G401.6 (cell line): ENCODE measurements around the gene IRF2BPL.

Experiments
- FAIRE-seq: peaks from 2 replicates; lab custom pipeline; 2012; peaks lifted over from hg19 to GRCh38; lab: Jason Lieb, UNC

The IRF2BPL gene

DNA sequence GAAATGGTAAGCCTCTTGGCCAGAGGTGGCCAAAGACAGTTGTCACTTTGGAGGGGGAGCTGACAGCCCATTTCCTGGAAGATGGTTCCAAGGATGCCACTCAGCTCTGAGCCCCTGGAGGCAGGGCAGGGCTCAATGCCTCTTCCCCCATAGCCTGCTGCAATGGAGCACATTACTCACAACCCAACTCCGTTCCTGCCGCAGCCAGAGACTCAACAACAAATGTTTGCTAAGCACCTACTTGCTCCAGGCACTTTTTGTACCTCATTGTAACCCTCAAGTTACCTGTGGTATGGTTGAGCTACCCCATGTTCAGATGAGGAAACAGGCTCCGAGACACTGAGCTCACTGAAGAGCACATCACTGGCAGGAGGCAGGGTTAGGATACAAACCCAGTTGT is 19.5 kb downstream of the IRF2BPL start:
- no peak for FAIRE-seq

DNA sequence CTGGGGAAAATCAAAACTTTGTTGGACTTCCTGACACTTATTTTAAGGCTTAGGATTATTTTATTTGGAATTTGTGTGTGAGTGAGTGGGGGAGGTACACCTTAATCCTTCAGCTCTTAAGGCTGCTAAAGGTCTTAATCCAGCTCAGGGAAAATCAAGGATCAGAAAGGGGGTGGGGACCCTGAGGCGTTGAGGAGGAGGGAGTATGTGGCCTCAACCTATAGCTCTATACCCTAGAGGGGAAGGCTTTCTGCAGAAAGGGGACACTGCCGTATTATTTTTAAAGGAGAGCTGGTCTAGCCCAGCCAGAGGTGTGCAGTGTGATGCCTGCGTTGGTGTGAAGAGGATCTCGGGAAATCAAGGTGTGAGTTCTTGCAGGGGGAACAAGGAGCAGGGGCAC is 20.0 kb downstream of the IRF2BPL start:
- no peak for FAIRE-seq

DNA sequence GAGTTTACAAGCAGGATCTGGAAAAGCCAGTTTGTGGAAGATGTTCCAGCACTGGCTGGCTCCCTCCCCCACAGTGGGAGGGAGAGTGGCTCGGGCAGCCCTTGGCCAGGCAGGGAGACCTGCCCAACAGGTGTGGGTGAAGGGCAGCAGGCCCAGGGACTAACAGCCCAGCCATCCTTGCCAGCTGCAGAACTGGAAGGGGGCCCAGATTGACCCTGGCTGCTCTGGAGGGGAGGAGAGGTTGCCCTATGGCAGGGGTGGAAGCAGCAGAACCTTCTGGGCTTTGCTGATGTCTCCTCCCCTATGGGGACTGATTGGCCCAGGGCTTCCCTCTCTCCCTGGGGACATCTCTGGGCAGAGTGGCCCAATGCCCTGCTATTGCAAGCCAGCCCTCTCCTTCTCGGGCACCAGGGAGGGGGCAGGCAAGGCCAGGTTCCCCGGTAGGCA is 20.5 kb downstream of the IRF2BPL start:
- no peak for FAIRE-seq

DNA sequence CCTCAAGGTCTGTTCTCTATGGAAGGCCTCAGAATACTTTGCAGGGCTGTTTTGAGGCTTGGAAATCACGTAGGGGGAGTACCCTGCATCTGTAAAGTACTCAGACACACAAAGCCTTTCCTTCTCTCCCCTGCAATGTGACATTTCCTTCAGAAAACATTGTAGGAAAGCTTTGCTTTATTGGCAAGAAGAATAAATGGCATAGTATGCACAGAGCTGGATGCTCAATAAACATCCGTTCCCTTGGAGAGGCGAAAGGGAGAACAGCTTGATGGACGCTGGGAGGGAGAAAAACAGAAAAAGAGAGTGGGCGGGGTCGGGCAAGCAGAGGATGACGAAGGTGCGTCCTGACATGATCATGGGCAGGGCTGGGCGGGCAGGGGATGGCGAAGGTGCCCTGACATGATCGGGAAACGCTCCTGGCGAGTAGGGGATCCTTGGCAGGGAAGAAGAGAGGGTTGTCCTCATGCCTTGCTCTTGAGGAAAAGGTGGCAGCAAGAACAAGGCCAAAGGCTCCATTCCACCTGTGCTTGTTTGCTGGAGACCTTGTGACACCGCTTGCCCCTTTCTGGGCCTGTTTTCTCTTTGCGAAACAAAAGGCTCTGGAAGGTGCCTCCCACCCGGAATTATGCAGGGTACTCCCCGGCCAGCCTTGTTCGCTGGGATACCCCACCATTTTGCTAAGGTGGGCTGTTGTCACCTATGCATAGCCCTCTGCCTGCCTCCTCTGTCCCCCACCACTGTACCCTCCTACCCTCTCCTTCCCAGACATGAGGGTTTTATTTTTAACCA is 21.1 kb downstream of the IRF2BPL start:
- FAIRE-seq: no peak

GRCh38 chr14:77006132-77006531 is 22.4 kb downstream of the IRF2BPL start:
- no peak for FAIRE-seq

- no peak for FAIRE-seq
Observed at GRCh38 chr14:77005559-77005958, 22.9 kb downstream of the IRF2BPL start.

DNA sequence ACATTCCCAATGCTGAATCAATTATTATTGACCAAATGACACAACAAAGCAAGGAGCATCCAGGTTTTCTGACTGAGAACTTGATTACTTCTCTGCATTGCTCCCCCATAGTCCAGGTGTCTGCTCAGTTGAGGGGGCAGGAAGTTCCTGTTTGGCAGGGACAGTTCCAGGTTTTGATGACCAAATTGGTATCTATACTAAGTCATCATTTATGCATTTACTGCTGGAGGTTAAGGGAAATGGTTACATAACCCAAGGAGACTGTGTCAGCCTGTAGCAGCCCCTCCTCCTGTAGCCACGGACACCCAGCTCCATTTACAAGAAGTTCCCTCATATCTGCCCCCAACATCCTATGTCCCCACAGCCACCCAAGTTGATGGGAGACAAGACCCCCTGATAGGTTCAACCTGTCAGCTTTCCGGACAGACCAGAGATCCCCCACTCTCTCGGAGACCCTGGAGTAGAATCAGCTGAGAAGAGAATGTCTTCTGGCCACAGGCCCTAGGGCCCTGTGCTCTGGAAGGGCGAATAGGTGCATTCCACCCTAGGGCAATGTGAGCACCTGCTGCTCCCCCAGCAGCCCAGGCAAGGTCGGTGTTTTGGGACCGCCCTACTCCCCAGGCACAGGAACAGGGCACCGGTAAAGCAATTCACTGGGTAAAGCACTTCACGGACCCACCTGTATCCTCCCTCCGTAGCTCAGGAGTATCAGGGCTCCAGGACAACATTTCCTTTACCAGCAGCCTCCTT is 23.6 kb downstream of the IRF2BPL start:
- no peak for FAIRE-seq

DNA sequence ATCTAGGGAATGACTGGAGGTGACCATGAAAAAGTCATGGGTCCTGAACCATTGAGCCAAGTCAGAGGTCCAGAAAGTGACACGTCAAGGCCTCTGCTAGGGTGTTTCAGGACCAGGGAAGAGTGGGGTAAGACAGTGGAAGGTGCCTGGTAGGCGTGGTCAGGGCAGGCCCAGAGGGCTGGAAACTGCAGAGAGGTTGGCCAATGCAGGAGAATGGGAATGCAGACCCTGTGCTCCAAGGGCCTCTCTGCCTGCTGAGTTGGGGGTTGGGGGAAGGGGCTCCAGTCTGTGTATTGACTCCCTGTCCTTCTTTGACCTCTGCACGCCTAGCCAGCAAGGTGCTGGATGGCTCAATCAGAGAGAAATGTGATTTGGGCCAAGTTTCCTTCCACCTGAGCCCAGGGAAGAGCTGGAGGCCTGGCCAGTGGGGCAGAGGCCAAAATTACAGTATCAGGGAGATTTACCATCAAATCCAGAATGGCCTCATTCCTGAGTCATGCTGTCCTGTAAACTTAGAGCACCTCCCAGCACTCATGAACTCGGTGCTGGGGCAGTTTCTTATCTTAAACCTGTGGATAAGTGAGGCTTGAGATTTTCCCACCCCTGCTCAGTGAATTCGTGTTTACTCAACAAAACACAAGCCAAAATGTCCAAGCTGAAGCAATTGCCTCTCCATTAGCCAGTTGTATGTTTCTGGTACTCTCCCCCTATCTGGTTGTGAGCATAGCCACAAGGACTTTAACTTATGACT is 24.4 kb downstream of the IRF2BPL start:
- no peak for FAIRE-seq

DNA sequence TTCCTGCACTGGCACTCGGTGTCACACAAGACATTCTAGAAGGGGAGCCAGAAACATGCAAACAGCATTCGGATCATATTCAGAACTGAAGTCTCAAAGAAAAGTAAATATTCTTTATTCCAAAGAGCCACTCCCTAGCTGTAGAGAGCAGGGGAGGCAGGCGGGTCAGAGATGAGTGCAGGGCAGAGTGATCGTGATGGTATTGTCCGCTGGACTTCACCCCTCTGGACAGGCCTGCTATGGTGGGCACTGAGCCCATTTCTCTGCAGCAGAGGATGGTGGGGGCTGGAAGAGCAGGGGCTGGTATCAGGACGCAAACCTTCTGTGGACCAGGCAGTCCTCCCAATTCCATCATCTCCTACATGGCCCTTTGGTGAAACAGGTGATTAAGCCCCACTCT is 25.6 kb downstream of the IRF2BPL start:
- no peak for FAIRE-seq

- no peak for FAIRE-seq
Observed at GRCh38 chr14:77002335-77002734, 26.2 kb downstream of the IRF2BPL start.

DNA sequence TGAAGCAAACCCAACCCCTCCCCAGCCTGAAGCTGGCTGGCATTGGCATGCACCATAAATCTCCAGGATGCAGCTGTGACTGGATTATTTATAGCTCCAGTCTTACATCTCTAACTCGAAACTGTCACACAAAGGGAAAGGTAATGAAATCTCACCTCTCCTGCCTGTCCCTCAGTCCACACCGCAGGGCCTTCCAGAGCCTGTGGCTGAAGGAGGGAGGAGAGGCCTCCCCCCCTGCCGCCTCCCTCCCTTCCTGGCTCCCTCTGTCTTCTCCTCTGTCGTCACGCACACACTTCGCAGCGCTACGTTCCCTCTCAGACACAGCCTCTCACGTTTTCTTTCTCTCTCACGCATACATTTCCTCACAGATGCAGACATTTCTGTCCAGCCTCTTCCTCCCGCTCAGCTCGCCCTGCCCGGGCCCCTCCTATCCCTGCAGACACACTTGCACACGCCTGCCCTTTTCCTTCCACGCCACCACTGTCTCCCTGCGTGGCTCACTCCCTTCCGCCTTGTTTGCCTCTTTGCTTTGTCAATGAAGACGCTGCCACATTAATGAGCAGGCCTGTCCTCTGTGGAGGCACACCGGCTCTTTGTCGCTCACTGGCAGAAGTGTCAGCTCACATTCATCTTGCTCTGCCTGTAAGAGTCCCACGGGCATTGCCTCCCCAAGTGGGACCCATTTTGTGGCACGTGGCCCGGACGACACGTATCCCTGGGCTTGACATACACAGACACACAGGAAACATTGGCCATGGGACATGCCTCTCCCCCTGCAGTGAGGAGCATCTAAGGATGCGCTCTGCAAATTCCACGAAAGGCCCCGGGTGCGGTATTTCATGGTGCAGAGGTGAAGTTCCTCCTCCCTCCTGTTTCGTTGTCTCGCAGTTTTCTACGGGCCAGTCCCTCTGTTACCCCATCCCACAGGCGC is 27.9 kb downstream of the IRF2BPL start:
- no peak for FAIRE-seq

DNA sequence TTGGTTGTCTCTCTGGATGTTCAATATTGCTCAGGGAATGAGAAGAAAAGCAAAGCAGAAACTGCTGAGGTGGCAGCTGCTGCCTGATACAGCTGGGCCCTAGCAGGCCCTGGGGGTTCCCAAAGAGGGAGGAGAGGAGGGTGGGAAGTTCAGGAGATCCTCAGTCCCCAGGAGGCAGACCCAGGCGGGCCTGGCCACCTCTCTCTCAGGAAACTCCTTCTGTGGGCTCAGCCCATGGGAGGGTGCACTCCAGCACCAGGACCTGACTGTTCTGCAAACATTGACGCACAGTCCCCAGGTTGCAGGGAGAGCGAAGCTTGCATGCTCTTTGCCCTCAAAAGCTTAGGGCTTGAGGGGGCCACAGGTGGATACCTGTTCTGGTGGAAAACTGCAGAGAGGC is 29.6 kb downstream of the IRF2BPL start:
- no peak for FAIRE-seq

GRCh38 chr14:76997257-76997970 is 31.1 kb downstream of the IRF2BPL start:
- no peak for FAIRE-seq

DNA sequence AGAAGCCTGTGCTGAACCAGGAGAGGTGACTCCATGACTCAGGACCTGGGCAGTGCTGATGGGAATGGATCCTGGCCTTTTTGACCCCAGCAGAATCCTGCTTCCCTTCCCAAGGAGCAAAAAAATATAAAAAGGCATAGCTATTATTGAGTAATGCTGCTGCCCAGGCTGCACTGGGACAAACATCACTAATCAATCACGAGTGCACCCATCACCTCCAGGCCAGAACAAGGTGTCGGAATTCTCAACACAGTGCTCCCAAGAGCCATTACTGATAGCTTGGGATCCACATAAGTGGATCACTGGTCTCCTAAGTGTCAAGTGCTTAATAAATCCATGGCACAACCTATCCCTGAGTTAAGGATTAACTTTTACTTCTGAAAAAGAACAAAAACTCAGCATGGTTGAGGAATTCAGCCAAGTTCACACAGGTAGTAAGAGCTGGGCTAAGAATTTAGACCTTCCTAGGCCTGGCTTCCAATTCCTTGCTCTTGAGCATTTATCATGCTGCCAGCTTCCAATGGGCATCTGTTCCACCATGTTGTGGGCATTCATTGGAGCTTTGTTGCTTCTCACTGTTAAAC is 31.9 kb downstream of the IRF2BPL start:
- FAIRE-seq: no peak

DNA sequence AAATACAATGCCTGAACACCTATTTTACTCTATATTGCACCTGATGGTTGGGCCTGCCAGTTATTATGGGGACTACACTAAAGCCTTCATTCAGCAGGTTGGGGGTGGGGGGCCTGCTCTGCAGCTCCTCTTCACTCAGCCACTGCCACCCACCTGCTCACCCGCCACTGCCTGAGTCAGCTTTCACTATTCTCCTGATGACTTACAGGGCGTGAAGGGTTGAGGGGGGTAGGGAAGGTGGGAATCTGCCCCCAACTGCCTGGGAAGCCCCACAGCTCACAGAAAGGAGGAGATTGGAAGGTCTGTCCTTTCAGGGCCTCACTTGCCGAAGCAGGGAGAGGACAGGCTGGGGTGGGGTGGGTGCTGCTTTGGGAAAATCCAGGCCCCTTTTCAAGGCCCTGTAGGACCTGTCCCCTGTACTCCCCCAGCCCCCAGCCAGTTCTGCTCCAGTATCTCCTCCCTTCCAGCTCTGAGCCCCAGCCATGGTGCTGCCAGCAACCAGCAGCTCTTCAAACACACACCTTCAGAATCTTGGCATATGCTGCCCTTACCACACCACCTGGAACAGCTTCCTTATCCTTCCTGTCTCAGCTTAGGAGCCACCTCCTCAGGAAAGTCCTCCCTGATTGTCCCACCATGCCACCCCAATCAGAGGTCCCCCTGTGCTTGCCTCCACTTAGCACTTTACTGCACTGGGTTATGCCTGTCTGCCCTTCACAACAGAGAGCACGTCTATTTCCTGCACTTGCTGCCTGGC is 33.1 kb downstream of the IRF2BPL start:
- no peak for FAIRE-seq

DNA sequence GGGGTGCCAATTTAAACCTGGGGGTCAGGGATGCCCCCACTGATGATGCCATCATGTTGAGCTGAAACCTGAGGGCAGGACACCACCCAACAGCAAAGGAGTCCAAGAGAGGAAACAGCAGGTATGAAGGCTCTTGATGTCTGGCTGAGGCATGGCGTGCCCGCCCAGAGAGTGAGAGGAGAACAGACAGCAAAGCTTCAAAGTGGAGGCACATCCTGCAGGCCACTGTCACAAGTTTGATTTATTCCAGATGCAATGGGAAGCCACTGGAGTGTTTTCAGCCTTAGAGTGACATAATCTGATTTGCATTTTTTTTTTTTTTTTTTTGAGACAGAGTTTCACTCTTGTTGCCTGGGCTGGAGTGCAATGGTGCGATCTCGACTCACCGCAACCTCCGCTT is 34.8 kb downstream of the IRF2BPL start:
- FAIRE-seq: no peak

GRCh38 chr14:76990084-76990483 is 38.4 kb downstream of the IRF2BPL start:
- FAIRE-seq: no peak

DNA sequence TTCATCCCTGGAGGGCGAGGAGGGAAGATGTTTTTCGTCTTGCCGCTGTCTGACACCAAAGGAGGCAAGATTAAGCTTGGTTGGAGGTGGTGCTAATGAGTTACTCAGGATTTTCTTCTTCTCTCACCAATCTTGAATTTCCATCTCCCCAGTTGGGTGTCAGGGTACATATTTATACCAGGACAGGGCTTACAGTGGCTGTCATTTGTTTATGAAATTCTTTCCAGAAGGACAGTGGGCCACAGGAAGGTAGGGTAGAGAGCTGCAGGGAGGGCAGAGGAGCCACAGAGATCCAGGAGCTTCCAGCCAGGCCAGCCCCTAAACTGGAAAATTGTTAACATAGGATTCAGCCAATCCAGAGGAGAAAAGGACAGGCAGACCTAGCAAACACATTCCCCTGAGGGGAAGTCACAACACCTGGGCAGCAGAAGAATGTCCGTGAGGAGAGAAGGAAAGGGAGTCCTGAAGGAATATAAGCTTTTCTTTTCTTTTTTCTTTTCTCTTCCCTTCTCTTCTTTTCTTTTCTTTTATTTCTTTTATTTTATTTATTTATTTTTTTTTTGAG is 40.5 kb downstream of the IRF2BPL start:
- FAIRE-seq: no peak

DNA sequence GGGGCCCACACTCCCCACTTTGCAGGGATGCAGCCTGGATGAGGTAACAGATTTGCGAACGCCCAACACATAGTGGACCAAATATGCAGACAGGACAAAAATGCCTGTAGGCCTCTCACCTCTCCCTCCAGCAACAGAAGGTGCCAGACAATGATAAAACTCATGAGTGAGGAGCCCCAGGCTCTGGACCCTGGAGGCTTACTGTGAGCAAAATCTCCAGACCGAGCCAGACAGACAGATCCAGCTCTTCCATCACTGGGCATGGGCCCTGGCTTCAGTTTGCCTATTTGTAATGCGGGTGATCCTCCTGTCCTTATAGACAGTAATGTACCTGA is 42.3 kb downstream of the IRF2BPL start:
- FAIRE-seq: no peak
